ENCODE data around the gene COX7B2.

The COX7B2 gene

GRCh38 chr4:46698891-46699290 is 210.2 kb downstream of the COX7B2 start:
- DNase-seq = no peak

All from inflammatory macrophage treated with lipopolysaccharide for 1 hour (primary cell).